Measurements from ENCODE around the gene NELL1. TPM values are rescaled to one million over a fixed set of nuclear protein-coding genes. Genes with fewer than 3 reads are reported as not detected.

Gene NELL1
- polyA plus RNA-seq, 2 donors: 0.04 to 0.08 TPM

GRCh38 chr11:21566521-21567117 lies 897.2 kb downstream of the NELL1 start:
- WGBS, 2 donors: 60 to 74% methylated on average over 2 of the region's 2 CpGs
- H3K4me3 ChIP-seq (ENCODE audit: low read depth in 1 of 2, low read length in 2 of 2): no peak overlapping the region
- H3K27me3 ChIP-seq (ENCODE audit: control insufficient read depth in 1 of 2, insufficient read depth in 2 of 2, low read length in 2 of 2): no peaks in the 10 kb centered on the region
- H3K9me3 ChIP-seq (ENCODE audit: control insufficient read depth in 2 of 2, insufficient read depth in 1 of 2, low read depth in 1 of 2, low read length in 1 of 2): no peaks in the 10 kb centered on the region
- H3K27ac ChIP-seq (ENCODE audit: low read depth in 2 of 2, low read length in 1 of 2): no peak overlapping the region
- H3K36me3 ChIP-seq (ENCODE audit: control insufficient read depth in 2 of 2, insufficient read depth in 2 of 2, low read length in 1 of 2): no peaks in the 10 kb centered on the region
- no peaks in the 10 kb centered on the region for H3K4me1 ChIP-seq (ENCODE audit: control insufficient read depth in 2 of 2, insufficient read depth in 2 of 2, low read length in 1 of 2)

GRCh38 chr11:21567645-21568290 lies 898.4 kb downstream of the NELL1 start:
- Histone ChIP-seq H3K27me3 (ENCODE audit: control insufficient read depth in 1 of 2, insufficient read depth in 2 of 2, low read length in 2 of 2) (no peaks in the 10 kb centered on the region), H3K9me3 (ENCODE audit: control insufficient read depth in 2 of 2, insufficient read depth in 1 of 2, low read depth in 1 of 2, low read length in 1 of 2) (no peaks in the 10 kb centered on the region), H3K27ac (ENCODE audit: low read depth in 2 of 2, low read length in 1 of 2) (no peak overlapping the region), H3K4me1 (ENCODE audit: control insufficient read depth in 2 of 2, insufficient read depth in 2 of 2, low read length in 1 of 2) (no peaks in the 10 kb centered on the region), H3K4me3 (ENCODE audit: low read depth in 1 of 2, low read length in 2 of 2) (no peak overlapping the region), H3K36me3 (ENCODE audit: control insufficient read depth in 2 of 2, insufficient read depth in 2 of 2, low read length in 1 of 2) (no peaks in the 10 kb centered on the region)
- WGBS, 2 donors: 47 to 49% methylated on average over 3 of the region's 3 CpGs

GRCh38 chr11:21572210-21572609 lies 902.8 kb downstream of the NELL1 start:
- Histone ChIP-seq H3K36me3 (ENCODE audit: control insufficient read depth in 2 of 2, insufficient read depth in 2 of 2, low read length in 1 of 2) (no peaks in the 10 kb centered on the region), H3K4me3 (ENCODE audit: low read depth in 1 of 2, low read length in 2 of 2) (no peak overlapping the region), H3K27ac (ENCODE audit: low read depth in 2 of 2, low read length in 1 of 2) (no peak overlapping the region), H3K4me1 (ENCODE audit: control insufficient read depth in 2 of 2, insufficient read depth in 2 of 2, low read length in 1 of 2) (no peaks in the 10 kb centered on the region), H3K27me3 (ENCODE audit: control insufficient read depth in 1 of 2, insufficient read depth in 2 of 2, low read length in 2 of 2) (no peaks in the 10 kb centered on the region), H3K9me3 (ENCODE audit: control insufficient read depth in 2 of 2, insufficient read depth in 1 of 2, low read depth in 1 of 2, low read length in 1 of 2) (no peaks in the 10 kb centered on the region)
- 59 to 60% methylated on average over 1 of the region's 1 CpG for WGBS, 2 donors

- Histone ChIP-seq H3K4me3 (ENCODE audit: low read depth in 1 of 2, low read length in 2 of 2) (no peak overlapping the region), H3K27me3 (ENCODE audit: control insufficient read depth in 1 of 2, insufficient read depth in 2 of 2, low read length in 2 of 2) (no peaks in the 10 kb centered on the region), H3K27ac (ENCODE audit: low read depth in 2 of 2, low read length in 1 of 2) (no peak overlapping the region), H3K4me1 (ENCODE audit: control insufficient read depth in 2 of 2, insufficient read depth in 2 of 2, low read length in 1 of 2) (no peaks in the 10 kb centered on the region), H3K36me3 (ENCODE audit: control insufficient read depth in 2 of 2, insufficient read depth in 2 of 2, low read length in 1 of 2) (no peaks in the 10 kb centered on the region), H3K9me3 (ENCODE audit: control insufficient read depth in 2 of 2, insufficient read depth in 1 of 2, low read depth in 1 of 2, low read length in 1 of 2) (no peaks in the 10 kb centered on the region)
- 81% methylated on average over 1 of the region's 1 CpG for WGBS, 2 donors
Observed at GRCh38 chr11:21582791-21583190, 913.4 kb downstream of the NELL1 start.

- H3K27ac ChIP-seq (ENCODE audit: low read depth in 2 of 2, low read length in 1 of 2): no peak overlapping the region
- H3K4me1 ChIP-seq (ENCODE audit: control insufficient read depth in 2 of 2, insufficient read depth in 2 of 2, low read length in 1 of 2): no peaks in the 10 kb centered on the region
- H3K36me3 ChIP-seq (ENCODE audit: control insufficient read depth in 2 of 2, insufficient read depth in 2 of 2, low read length in 1 of 2): no peaks in the 10 kb centered on the region
- no peaks in the 10 kb centered on the region for H3K27me3 ChIP-seq (ENCODE audit: control insufficient read depth in 1 of 2, insufficient read depth in 2 of 2, low read length in 2 of 2)
- no peaks in the 10 kb centered on the region for H3K9me3 ChIP-seq (ENCODE audit: control insufficient read depth in 2 of 2, insufficient read depth in 1 of 2, low read depth in 1 of 2, low read length in 1 of 2)
- H3K4me3 ChIP-seq (ENCODE audit: low read depth in 1 of 2, low read length in 2 of 2): no peak overlapping the region
- WGBS, 2 donors: 24 to 29% methylated on average over 2 of the region's 2 CpGs
Observed at GRCh38 chr11:21588754-21589153, 919.4 kb downstream of the NELL1 start.

- Histone ChIP-seq H3K36me3 (ENCODE audit: control insufficient read depth in 2 of 2, insufficient read depth in 2 of 2, low read length in 1 of 2) (no peaks in the 10 kb centered on the region), H3K9me3 (ENCODE audit: control insufficient read depth in 2 of 2, insufficient read depth in 1 of 2, low read depth in 1 of 2, low read length in 1 of 2) (no peaks in the 10 kb centered on the region), H3K27ac (ENCODE audit: low read depth in 2 of 2, low read length in 1 of 2) (no peak overlapping the region), H3K4me3 (ENCODE audit: low read depth in 1 of 2, low read length in 2 of 2) (no peak overlapping the region), H3K4me1 (ENCODE audit: control insufficient read depth in 2 of 2, insufficient read depth in 2 of 2, low read length in 1 of 2) (no peaks in the 10 kb centered on the region), H3K27me3 (ENCODE audit: control insufficient read depth in 1 of 2, insufficient read depth in 2 of 2, low read length in 2 of 2) (no peaks in the 10 kb centered on the region)
- WGBS, 2 donors: 77 to 86% methylated on average over 1 of the region's 1 CpG
Observed at GRCh38 chr11:21602699-21603098, 933.3 kb downstream of the NELL1 start.

- 52 to 71% methylated on average over 3 of the region's 3 CpGs for WGBS, 2 donors
- Histone ChIP-seq H3K4me1 (ENCODE audit: control insufficient read depth in 2 of 2, insufficient read depth in 2 of 2, low read length in 1 of 2) (no peaks in the 10 kb centered on the region), H3K27me3 (ENCODE audit: control insufficient read depth in 1 of 2, insufficient read depth in 2 of 2, low read length in 2 of 2) (no peaks in the 10 kb centered on the region), H3K9me3 (ENCODE audit: control insufficient read depth in 2 of 2, insufficient read depth in 1 of 2, low read depth in 1 of 2, low read length in 1 of 2) (no peaks in the 10 kb centered on the region), H3K27ac (ENCODE audit: low read depth in 2 of 2, low read length in 1 of 2) (no peak overlapping the region), H3K4me3 (ENCODE audit: low read depth in 1 of 2, low read length in 2 of 2) (no peak overlapping the region), H3K36me3 (ENCODE audit: control insufficient read depth in 2 of 2, insufficient read depth in 2 of 2, low read length in 1 of 2) (no peaks in the 10 kb centered on the region)
Observed at GRCh38 chr11:21603886-21604285, 934.5 kb downstream of the NELL1 start.

- WGBS, 2 donors: 59 to 70% methylated on average over 3 of the region's 3 CpGs
- Histone ChIP-seq H3K4me1 (ENCODE audit: control insufficient read depth in 2 of 2, insufficient read depth in 2 of 2, low read length in 1 of 2) (no peaks in the 10 kb centered on the region), H3K4me3 (ENCODE audit: low read depth in 1 of 2, low read length in 2 of 2) (no peak overlapping the region), H3K27ac (ENCODE audit: low read depth in 2 of 2, low read length in 1 of 2) (no peak overlapping the region), H3K27me3 (ENCODE audit: control insufficient read depth in 1 of 2, insufficient read depth in 2 of 2, low read length in 2 of 2) (no peaks in the 10 kb centered on the region), H3K9me3 (ENCODE audit: control insufficient read depth in 2 of 2, insufficient read depth in 1 of 2, low read depth in 1 of 2, low read length in 1 of 2) (peaks cover 0 to 3% of the 10 kb centered on the region in 2 donors), H3K36me3 (ENCODE audit: control insufficient read depth in 2 of 2, insufficient read depth in 2 of 2, low read length in 1 of 2) (no peaks in the 10 kb centered on the region)
Observed at GRCh38 chr11:21604564-21604963, 935.2 kb downstream of the NELL1 start.

- 46 to 65% methylated on average over 3 of the region's 3 CpGs for WGBS, 2 donors
- Histone ChIP-seq H3K27me3 (ENCODE audit: control insufficient read depth in 1 of 2, insufficient read depth in 2 of 2, low read length in 2 of 2) (no peaks in the 10 kb centered on the region), H3K36me3 (ENCODE audit: control insufficient read depth in 2 of 2, insufficient read depth in 2 of 2, low read length in 1 of 2) (no peaks in the 10 kb centered on the region), H3K27ac (ENCODE audit: low read depth in 2 of 2, low read length in 1 of 2) (no peak overlapping the region), H3K9me3 (ENCODE audit: control insufficient read depth in 2 of 2, insufficient read depth in 1 of 2, low read depth in 1 of 2, low read length in 1 of 2) (peaks cover 0 to 3% of the 10 kb centered on the region in 2 donors), H3K4me3 (ENCODE audit: low read depth in 1 of 2, low read length in 2 of 2) (no peak overlapping the region), H3K4me1 (ENCODE audit: control insufficient read depth in 2 of 2, insufficient read depth in 2 of 2, low read length in 1 of 2) (no peaks in the 10 kb centered on the region)
Observed at GRCh38 chr11:21612326-21612725, 942.9 kb downstream of the NELL1 start.

GRCh38 chr11:21614961-21615360 lies 945.6 kb downstream of the NELL1 start:
- H3K27me3 ChIP-seq (ENCODE audit: control insufficient read depth in 1 of 2, insufficient read depth in 2 of 2, low read length in 2 of 2): no peaks in the 10 kb centered on the region
- no peaks in the 10 kb centered on the region for H3K4me1 ChIP-seq (ENCODE audit: control insufficient read depth in 2 of 2, insufficient read depth in 2 of 2, low read length in 1 of 2)
- H3K27ac ChIP-seq (ENCODE audit: low read depth in 2 of 2, low read length in 1 of 2): no peak overlapping the region
- H3K36me3 ChIP-seq (ENCODE audit: control insufficient read depth in 2 of 2, insufficient read depth in 2 of 2, low read length in 1 of 2): no peaks in the 10 kb centered on the region
- no peak overlapping the region for H3K4me3 ChIP-seq (ENCODE audit: low read depth in 1 of 2, low read length in 2 of 2)
- no peaks in the 10 kb centered on the region for H3K9me3 ChIP-seq (ENCODE audit: control insufficient read depth in 2 of 2, insufficient read depth in 1 of 2, low read depth in 1 of 2, low read length in 1 of 2)
- WGBS, 2 donors: 68 to 70% methylated on average over 5 of the region's 5 CpGs

Data from esophagus (tissue), 2 donors.